Measurements from ENCODE around the gene ADGRA3. TPM values are rescaled to one million over a fixed set of nuclear protein-coding genes. Genes with fewer than 3 reads are reported as not detected.

The ADGRA3 gene
- total RNA-seq, 4 donors from 2014 or later = 17.8 to 48.8 (median 32.4) TPM

GRCh38 chr4:22515145-22515887 is 550 bp downstream of the ADGRA3 start:
- WGBS, 2 donors (ENCODE audit: low coverage in 1 of 2) = 0% methylated on average over 10 to 11 of the region's 80 CpGs
- peak overlapping the region in 3 of 4 donors; percentile 85 to 93 (median 86) for H3K27ac ChIP-seq
- H3K36me3 ChIP-seq = no peaks in the 10 kb centered on the region
- ATAC-seq = peak; percentile 67
- no peaks in the 10 kb centered on the region for H3K27me3 ChIP-seq
- H3K9me3 ChIP-seq = no peaks in the 10 kb centered on the region
- H3K4me3 ChIP-seq = peak overlapping the region; percentile 48 to 68
- peaks cover 0 to 23% (median 10%) of the 10 kb centered on the region in 3 donors for H3K4me1 ChIP-seq
- TF ChIP-seq, protein P1, sequence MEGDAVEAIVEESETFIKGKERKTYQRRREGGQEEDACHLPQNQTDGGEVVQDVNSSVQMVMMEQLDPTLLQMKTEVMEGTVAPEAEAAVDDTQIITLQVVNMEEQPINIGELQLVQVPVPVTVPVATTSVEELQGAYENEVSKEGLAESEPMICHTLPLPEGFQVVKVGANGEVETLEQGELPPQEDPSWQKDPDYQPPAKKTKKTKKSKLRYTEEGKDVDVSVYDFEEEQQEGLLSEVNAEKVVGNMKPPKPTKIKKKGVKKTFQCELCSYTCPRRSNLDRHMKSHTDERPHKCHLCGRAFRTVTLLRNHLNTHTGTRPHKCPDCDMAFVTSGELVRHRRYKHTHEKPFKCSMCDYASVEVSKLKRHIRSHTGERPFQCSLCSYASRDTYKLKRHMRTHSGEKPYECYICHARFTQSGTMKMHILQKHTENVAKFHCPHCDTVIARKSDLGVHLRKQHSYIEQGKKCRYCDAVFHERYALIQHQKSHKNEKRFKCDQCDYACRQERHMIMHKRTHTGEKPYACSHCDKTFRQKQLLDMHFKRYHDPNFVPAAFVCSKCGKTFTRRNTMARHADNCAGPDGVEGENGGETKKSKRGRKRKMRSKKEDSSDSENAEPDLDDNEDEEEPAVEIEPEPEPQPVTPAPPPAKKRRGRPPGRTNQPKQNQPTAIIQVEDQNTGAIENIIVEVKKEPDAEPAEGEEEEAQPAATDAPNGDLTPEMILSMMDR (IDR thresholded peaks at IDR 0.05) = peak in 1 of 4 experiments; percentile 63
- no peak for TF ChIP-seq EP300 (IDR thresholded peaks at IDR 0.05)

DNA sequence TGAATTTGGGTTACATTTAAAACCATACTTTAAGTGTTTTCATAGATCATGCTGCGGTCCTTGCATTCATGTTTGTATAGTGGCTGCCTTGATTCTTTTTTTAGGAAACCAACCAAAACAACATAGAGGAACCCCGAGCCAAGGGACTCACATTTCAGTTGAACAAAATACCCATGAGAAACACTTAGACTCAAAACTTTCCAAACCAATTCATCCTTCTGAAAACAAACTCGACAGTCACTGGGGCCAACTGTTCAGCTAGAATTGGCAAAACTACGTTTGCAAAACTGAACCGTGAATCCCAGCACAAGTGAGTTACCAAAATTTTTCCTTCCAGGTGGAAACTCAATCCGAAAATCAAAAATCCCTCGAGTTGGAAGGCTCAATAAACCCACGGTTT is 1.4 kb downstream of the ADGRA3 start:
- 6% methylated on average over 7 to 8 of the region's 8 CpGs for WGBS, 2 donors (ENCODE audit: low coverage in 1 of 2)
- Histone ChIP-seq H3K4me1 (peaks cover 0 to 23% (median 10%) of the 10 kb centered on the region in 3 donors), H3K27ac (peak overlapping the region in 3 of 4 donors; percentile 85 to 93 (median 86)), H3K4me3 (peak overlapping the region; percentile 48 to 68), H3K36me3 (no peaks in the 10 kb centered on the region), H3K27me3 (no peaks in the 10 kb centered on the region), H3K9me3 (no peaks in the 10 kb centered on the region)
- TF ChIP-seq POLR2AphosphoS5 (IDR thresholded peaks at IDR 0.05) (no peak), EP300 (IDR thresholded peaks at IDR 0.05) (no peak), POLR2A (IDR thresholded peaks at IDR 0.05) (no peak)
- TF ChIP-seq, protein P1 (IDR thresholded peaks at IDR 0.05) = no peak
- no peak for ATAC-seq

DNA sequence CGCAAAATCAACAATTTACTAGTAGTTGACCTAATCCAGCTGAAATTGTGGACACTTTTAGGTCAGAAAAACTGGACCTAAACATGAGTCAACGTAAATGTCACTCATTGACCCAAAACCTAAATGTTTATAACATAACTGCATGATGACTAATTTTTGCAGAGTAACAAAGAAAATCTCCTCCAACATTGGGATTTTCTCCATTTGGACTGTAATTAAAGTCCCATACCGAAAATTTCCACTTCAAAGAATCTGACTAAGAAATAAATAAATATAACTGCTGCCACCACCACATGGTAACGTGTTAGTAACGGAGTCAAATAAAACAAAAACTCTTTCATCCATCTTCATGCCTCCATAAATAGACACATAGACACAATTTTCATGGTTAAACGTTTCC is 1.9 kb downstream of the ADGRA3 start:
- ATAC-seq = no peak
- peak overlapping the region in 1 of 2 donors; percentile 68 for H3K4me3 ChIP-seq
- 25 to 35% methylated on average over 6 of the region's 6 CpGs for WGBS, 2 donors (ENCODE audit: low coverage in 1 of 2)
- no peaks in the 10 kb centered on the region for H3K27me3 ChIP-seq
- peaks cover 0 to 23% (median 10%) of the 10 kb centered on the region in 3 donors for H3K4me1 ChIP-seq
- peak overlapping the region in 3 of 4 donors; percentile 85 to 93 (median 86) for H3K27ac ChIP-seq
- H3K36me3 ChIP-seq = no peaks in the 10 kb centered on the region
- TF ChIP-seq EP300 (IDR thresholded peaks at IDR 0.05) (no peak), POLR2AphosphoS5 (IDR thresholded peaks at IDR 0.05) (no peak), POLR2A (IDR thresholded peaks at IDR 0.05) (no peak)
- H3K9me3 ChIP-seq = no peaks in the 10 kb centered on the region

GRCh38 chr4:22512306-22512705 is 3.6 kb downstream of the ADGRA3 start:
- no peak overlapping the region for H3K27ac ChIP-seq
- no peak overlapping the region for H3K4me3 ChIP-seq
- TF ChIP-seq POLR2AphosphoS5 (IDR thresholded peaks at IDR 0.05) (no peak), POLR2A (IDR thresholded peaks at IDR 0.05) (no peak), EP300 (IDR thresholded peaks at IDR 0.05) (no peak)
- TF ChIP-seq, protein P1 (IDR thresholded peaks at IDR 0.05) = no peak
- no peaks in the 10 kb centered on the region for H3K9me3 ChIP-seq
- H3K4me1 ChIP-seq = peaks cover 0 to 32% (median 10%) of the 10 kb centered on the region in 3 donors
- H3K27me3 ChIP-seq = no peaks in the 10 kb centered on the region
- 59 to 65% methylated on average over 2 of the region's 2 CpGs for WGBS, 2 donors (ENCODE audit: low coverage in 1 of 2)
- H3K36me3 ChIP-seq = no peaks in the 10 kb centered on the region
- ATAC-seq = no peak

DNA sequence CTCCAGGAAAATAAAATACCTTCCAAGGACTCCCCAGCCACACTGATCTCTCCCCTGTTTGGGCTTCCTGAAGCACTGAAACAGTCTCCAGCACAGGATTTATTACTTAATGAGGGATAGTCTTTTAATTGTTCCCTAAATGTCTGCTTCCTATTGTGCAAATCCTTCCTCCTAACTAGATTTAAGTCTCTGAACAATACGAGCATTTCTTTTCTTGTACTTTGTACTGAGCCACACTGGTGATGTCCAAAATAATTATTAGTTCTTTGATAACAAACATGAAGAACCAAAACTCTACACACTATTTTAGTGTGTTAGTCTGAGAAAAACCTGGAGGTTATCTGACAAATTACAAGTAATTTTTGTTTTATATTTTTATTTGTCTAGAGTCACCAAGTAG is 5.1 kb downstream of the ADGRA3 start:
- H3K4me3 ChIP-seq = no peak overlapping the region
- no peak for ATAC-seq
- H3K27me3 ChIP-seq = no peaks in the 10 kb centered on the region
- H3K9me3 ChIP-seq = no peaks in the 10 kb centered on the region
- TF ChIP-seq POLR2A (IDR thresholded peaks at IDR 0.05) = no peak
- TF ChIP-seq, protein P1 (IDR thresholded peaks at IDR 0.05) = no peak
- TF ChIP-seq POLR2AphosphoS5 (IDR thresholded peaks at IDR 0.05) = no peak
- TF ChIP-seq EP300 (IDR thresholded peaks at IDR 0.05) = no peak
- H3K27ac ChIP-seq = no peak overlapping the region
- no peaks in the 10 kb centered on the region for H3K36me3 ChIP-seq
- 29 to 57% methylated on average over 1 of the region's 1 CpG for WGBS, 2 donors (ENCODE audit: low coverage in 1 of 2)
- H3K4me1 ChIP-seq = peaks cover 0 to 29% (median 10%) of the 10 kb centered on the region in 3 donors
